ENCODE results near the gene DLST.

The DLST gene

GRCh38 chr14:74879427-74880182, 2.1 kb upstream of the DLST start:
- no peak overlapping the region for H3K4me2 ChIP-seq (ENCODE audit: low read depth, low read length)
- H3K27me3 ChIP-seq (replicated peaks; ENCODE audit: insufficient read depth, low read length), result no peaks in the 10 kb centered on the region
- no peaks in the 10 kb centered on the region for H3F3A ChIP-seq (ENCODE audit: insufficient read depth, low read length)
- H3K9ac ChIP-seq (ENCODE audit: low read length), result no peak overlapping the region
- no peaks in the 10 kb centered on the region for H3K9me3 ChIP-seq (replicated peaks; ENCODE audit: insufficient read depth, low read length)
- H3K27ac ChIP-seq (ENCODE audit: low read length), result no peak overlapping the region
- no peaks in the 10 kb centered on the region for H3K4me1 ChIP-seq (ENCODE audit: low read length)
- H3K4me3 ChIP-seq (ENCODE audit: low read length), result no peak overlapping the region
- TF ChIP-seq EZH2 (optimal IDR thresholded peaks at IDR 0.05; ENCODE audit: low read depth, low read length) (no peak), EZH2phosphoT487 (IDR thresholded peaks at IDR 0.05; ENCODE audit: low read length) (no peak), CTCF (IDR thresholded peaks at IDR 0.05; ENCODE audit: low read length) (no peak)
- no peaks in the 10 kb centered on the region; the same call in 1 of the 2 replicates for H4K20me1 ChIP-seq (ENCODE audit: insufficient read depth, low read length)
- H3K9me2 ChIP-seq (replicated peaks; ENCODE audit: insufficient read depth, low read length), result no peaks in the 10 kb centered on the region
- no peaks in the 10 kb centered on the region for H3K36me3 ChIP-seq (replicated peaks; ENCODE audit: insufficient read depth, low read length)
- peaks cover 25% of the 10 kb centered on the region for H3K79me2 ChIP-seq (ENCODE audit: low read length)
- no peak overlapping the region for H2AFZ ChIP-seq (ENCODE audit: low read length)
- no peak for DNase-seq

- Histone ChIP-seq H3K27ac (ENCODE audit: low read length) (peak overlapping the region; percentile 34; the same call in 1 of the 2 replicates), H3F3A (ENCODE audit: insufficient read depth, low read length) (no peaks in the 10 kb centered on the region), H3K4me1 (ENCODE audit: low read length) (no peaks in the 10 kb centered on the region), H3K9me3 (replicated peaks; ENCODE audit: insufficient read depth, low read length) (no peaks in the 10 kb centered on the region), H3K27me3 (replicated peaks; ENCODE audit: insufficient read depth, low read length) (no peaks in the 10 kb centered on the region), H3K4me2 (ENCODE audit: low read depth, low read length) (peak overlapping the region; percentile 81), H3K79me2 (ENCODE audit: low read length) (peaks cover 52% of the 10 kb centered on the region), H4K20me1 (ENCODE audit: insufficient read depth, low read length) (no peaks in the 10 kb centered on the region; the same call in 1 of the 2 replicates), H3K9me2 (replicated peaks; ENCODE audit: insufficient read depth, low read length) (no peaks in the 10 kb centered on the region), H3K9ac (ENCODE audit: low read length) (peak overlapping the region; percentile 77), H3K36me3 (replicated peaks; ENCODE audit: insufficient read depth, low read length) (no peaks in the 10 kb centered on the region), H3K4me3 (ENCODE audit: low read length) (peak overlapping the region; percentile 69), H2AFZ (ENCODE audit: low read length) (0 out of 2 replicates have a peak overlapping the region, but pooled peaks have one; percentile 27)
- DNase-seq, result peak; percentile 25
- TF ChIP-seq EZH2phosphoT487 (IDR thresholded peaks at IDR 0.05; ENCODE audit: low read length) (no peak), CTCF (IDR thresholded peaks at IDR 0.05; ENCODE audit: low read length) (no peak), EZH2 (optimal IDR thresholded peaks at IDR 0.05; ENCODE audit: low read depth, low read length) (no peak)
Observed at GRCh38 chr14:74882103-74882920, 596 bp downstream of the DLST start.

GRCh38 chr14:74886001-74886400, 4.3 kb downstream of the DLST start:
- Histone ChIP-seq H3K4me2 (ENCODE audit: low read depth, low read length) (no peak overlapping the region), H3K27ac (ENCODE audit: low read length) (no peak overlapping the region), H3K4me1 (ENCODE audit: low read length) (no peaks in the 10 kb centered on the region), H2AFZ (ENCODE audit: low read length) (no peak overlapping the region), H3F3A (ENCODE audit: insufficient read depth, low read length) (no peaks in the 10 kb centered on the region), H3K4me3 (ENCODE audit: low read length) (no peak overlapping the region), H3K36me3 (replicated peaks; ENCODE audit: insufficient read depth, low read length) (no peaks in the 10 kb centered on the region), H3K9ac (ENCODE audit: low read length) (no peak overlapping the region), H3K9me2 (replicated peaks; ENCODE audit: insufficient read depth, low read length) (no peaks in the 10 kb centered on the region), H4K20me1 (ENCODE audit: insufficient read depth, low read length) (no peaks in the 10 kb centered on the region; the same call in 1 of the 2 replicates), H3K27me3 (replicated peaks; ENCODE audit: insufficient read depth, low read length) (no peaks in the 10 kb centered on the region), H3K9me3 (replicated peaks; ENCODE audit: insufficient read depth, low read length) (no peaks in the 10 kb centered on the region), H3K79me2 (ENCODE audit: low read length) (peaks cover 59% of the 10 kb centered on the region)
- TF ChIP-seq EZH2 (optimal IDR thresholded peaks at IDR 0.05; ENCODE audit: low read depth, low read length) (no peak), EZH2phosphoT487 (IDR thresholded peaks at IDR 0.05; ENCODE audit: low read length) (no peak), CTCF (IDR thresholded peaks at IDR 0.05; ENCODE audit: low read length) (no peak)
- no peak for DNase-seq
